Panc1 (cell line): Measurements from ENCODE around the gene DEUP1. TPM values are rescaled to one million over a fixed set of nuclear protein-coding genes. Genes with fewer than 3 reads are reported as not detected.
A peak's percentile ranks its signal among the peaks of the same experiment; 100 is the strongest.

Source experiments
- ATAC-seq: fragments of 200-7000 bp; cut with Tn5 transposase; 2 replicates; pipeline ENCODE4 v1.9.1; 2020; ENCODE audit warnings: mild to moderate bottlenecking, moderate library complexity
- BruUV-seq: library from RNA; stranded (reverse); fragments of 400-500 nt; replicated peaks from 2 replicates; lab custom pipeline; 2021; lab: Mats Ljungman, UMichigan
- CTCF ChIA-PET: fragments of 300-600 bp; sonication (Branson Sonifier 250); formaldehyde crosslinking; loops from one replicate; lab custom pipeline; 2022; ENCODE audit warnings: antibody characterized with exemption; lab: Charles Lee
- POLR2A ChIA-PET: fragments of 300-600 bp; sonication (Branson Sonifier 250); formaldehyde crosslinking; loops from one replicate; lab custom pipeline; 2022; ENCODE audit warnings: antibody characterized with exemption; lab: Charles Lee
- DNase-seq: peaks from one replicate; pipeline ENCODE4 v3.0.0-alpha.2; 2010; ENCODE audit warnings: low read depth, low spot score
- H3K27ac ChIP-seq: 2 replicates; pipeline ENCODE4 v1.5.1; 2011; ENCODE audit warnings: mild to moderate bottlenecking, low read length, inconsistent platforms
- H3K27me3 ChIP-seq: fragments of 200-500 bp; sonication (Bioruptor generic); 2 replicates; pipeline ENCODE4 v1.6.0; 2014; ENCODE audit warnings: low read length, inconsistent platforms; ENCODE audit not compliant: control insufficient read depth, insufficient read depth
- H3K36me3 ChIP-seq: fragments of 200-500 bp; sonication (Bioruptor generic); 2 replicates; pipeline ENCODE4 v1.5.1; 2014; ENCODE audit warnings: inconsistent platforms, mild to moderate bottlenecking, low read length, moderate library complexity; ENCODE audit not compliant: control insufficient read depth, insufficient read depth
- H3K4me1 ChIP-seq: 2 replicates; pipeline ENCODE4 v1.5.1; 2011; ENCODE audit warnings: inconsistent platforms, mild to moderate bottlenecking, low read length, moderate library complexity; ENCODE audit not compliant: control insufficient read depth, insufficient read depth
- H3K4me3 ChIP-seq, 2 experiments: 2 replicates each; pipeline ENCODE4 v1.5.1; 2011 to 2012; ENCODE audit warnings: low read depth in 2 of 2, low read length in 2 of 2, mild to moderate bottlenecking in 2 of 2, inconsistent platforms in 1 of 2, moderate library complexity in 1 of 2
- H3K9me3 ChIP-seq: fragments of 200-500 bp; sonication (Bioruptor generic); 2 replicates; pipeline ENCODE4 v1.5.1; 2014; ENCODE audit warnings: low read depth, mild to moderate bottlenecking, inconsistent platforms, low read length, moderate library complexity; ENCODE audit not compliant: control insufficient read depth, insufficient read depth
- POLR2AphosphoS5 ChIP-seq: IDR thresholded peaks from 2 replicates; pipeline ENCODE4 v1.6.1; 2012; ENCODE audit warnings: mild to moderate bottlenecking, low read depth, low read length, moderate library complexity
- SIN3A ChIP-seq: IDR thresholded peaks from 2 replicates; pipeline ENCODE4 v1.6.1; 2012; ENCODE audit warnings: low read depth, mild to moderate bottlenecking, low read length, moderate library complexity, borderline replicate concordance; ENCODE audit not compliant: insufficient read depth
- TCF7L2 ChIP-seq: IDR thresholded peaks from 2 replicates; pipeline ENCODE4 v1.6.1; 2011; ENCODE audit warnings: mild to moderate bottlenecking, low read depth, low read length, inconsistent platforms
- in situ Hi-C: cut with HindIII; loops from 2 replicates; pipeline ENCODE4 v1.10.0; 2016; ENCODE audit warnings: low sequenced_read_pairs, low pct_unique_long_range_greater_than_20kb
- intact Hi-C: fragments of 100-400 bp; cut with micrococcal nuclease; formaldehyde crosslinking; loops from one replicate; pipeline ENCODE4 v1.10.0; 2022; ENCODE audit not compliant: unreplicated experiment
- total RNA-seq: library from RNA; stranded (reverse); gene quantifications from one replicate; pipeline ENCODE4 v1.2.1, GENCODE V29; 2021; ENCODE audit not compliant: unreplicated experiment
- TF ChIP-seq, protein P1 (sequence below), 2 experiments: IDR thresholded peaks; 2 replicates each; pipeline ENCODE4 v1.6.1; 2011 to 2012; ENCODE audit warnings: low read depth in 2 of 2, control low read depth in 1 of 2, low read length in 1 of 2, mild to moderate bottlenecking in 1 of 2, moderate library complexity in 1 of 2; ENCODE audit not compliant: insufficient read depth in 1 of 2
- TF ChIP-seq, protein P2 (sequence below): fragments of 450-650 bp; IDR thresholded peaks from 2 replicates; pipeline ENCODE4 v1.5.1; 2017; ENCODE audit warnings: mild to moderate bottlenecking

DEUP1 gene
- total RNA-seq, 1 experiment from 2014 or later, result not detected

GRCh38 chr11:93329936-93330445 is 551 bp upstream of the DEUP1 start:
- BruUV-seq, result no TSS peak
- Histone ChIP-seq H3K9me3 (no peaks in the 10 kb centered on the region), H3K27me3 (peaks cover 36% of the 10 kb centered on the region), H3K36me3 (no peaks in the 10 kb centered on the region), H3K27ac (no peak overlapping the region), H3K4me3 (peak overlapping the region; percentile 30 to 48), H3K4me1 (no peaks in the 10 kb centered on the region)
- no peak for DNase-seq
- TF ChIP-seq, protein P1, sequence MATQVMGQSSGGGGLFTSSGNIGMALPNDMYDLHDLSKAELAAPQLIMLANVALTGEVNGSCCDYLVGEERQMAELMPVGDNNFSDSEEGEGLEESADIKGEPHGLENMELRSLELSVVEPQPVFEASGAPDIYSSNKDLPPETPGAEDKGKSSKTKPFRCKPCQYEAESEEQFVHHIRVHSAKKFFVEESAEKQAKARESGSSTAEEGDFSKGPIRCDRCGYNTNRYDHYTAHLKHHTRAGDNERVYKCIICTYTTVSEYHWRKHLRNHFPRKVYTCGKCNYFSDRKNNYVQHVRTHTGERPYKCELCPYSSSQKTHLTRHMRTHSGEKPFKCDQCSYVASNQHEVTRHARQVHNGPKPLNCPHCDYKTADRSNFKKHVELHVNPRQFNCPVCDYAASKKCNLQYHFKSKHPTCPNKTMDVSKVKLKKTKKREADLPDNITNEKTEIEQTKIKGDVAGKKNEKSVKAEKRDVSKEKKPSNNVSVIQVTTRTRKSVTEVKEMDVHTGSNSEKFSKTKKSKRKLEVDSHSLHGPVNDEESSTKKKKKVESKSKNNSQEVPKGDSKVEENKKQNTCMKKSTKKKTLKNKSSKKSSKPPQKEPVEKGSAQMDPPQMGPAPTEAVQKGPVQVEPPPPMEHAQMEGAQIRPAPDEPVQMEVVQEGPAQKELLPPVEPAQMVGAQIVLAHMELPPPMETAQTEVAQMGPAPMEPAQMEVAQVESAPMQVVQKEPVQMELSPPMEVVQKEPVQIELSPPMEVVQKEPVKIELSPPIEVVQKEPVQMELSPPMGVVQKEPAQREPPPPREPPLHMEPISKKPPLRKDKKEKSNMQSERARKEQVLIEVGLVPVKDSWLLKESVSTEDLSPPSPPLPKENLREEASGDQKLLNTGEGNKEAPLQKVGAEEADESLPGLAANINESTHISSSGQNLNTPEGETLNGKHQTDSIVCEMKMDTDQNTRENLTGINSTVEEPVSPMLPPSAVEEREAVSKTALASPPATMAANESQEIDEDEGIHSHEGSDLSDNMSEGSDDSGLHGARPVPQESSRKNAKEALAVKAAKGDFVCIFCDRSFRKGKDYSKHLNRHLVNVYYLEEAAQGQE (IDR thresholded peaks at IDR 0.05; ENCODE audit: insufficient read depth in 1 of 2, low read depth in 2 of 2, low read length in 1 of 2), result no peak
- no peak for TF ChIP-seq SIN3A
- no peak for TF ChIP-seq TCF7L2
- TF ChIP-seq, protein P2, sequence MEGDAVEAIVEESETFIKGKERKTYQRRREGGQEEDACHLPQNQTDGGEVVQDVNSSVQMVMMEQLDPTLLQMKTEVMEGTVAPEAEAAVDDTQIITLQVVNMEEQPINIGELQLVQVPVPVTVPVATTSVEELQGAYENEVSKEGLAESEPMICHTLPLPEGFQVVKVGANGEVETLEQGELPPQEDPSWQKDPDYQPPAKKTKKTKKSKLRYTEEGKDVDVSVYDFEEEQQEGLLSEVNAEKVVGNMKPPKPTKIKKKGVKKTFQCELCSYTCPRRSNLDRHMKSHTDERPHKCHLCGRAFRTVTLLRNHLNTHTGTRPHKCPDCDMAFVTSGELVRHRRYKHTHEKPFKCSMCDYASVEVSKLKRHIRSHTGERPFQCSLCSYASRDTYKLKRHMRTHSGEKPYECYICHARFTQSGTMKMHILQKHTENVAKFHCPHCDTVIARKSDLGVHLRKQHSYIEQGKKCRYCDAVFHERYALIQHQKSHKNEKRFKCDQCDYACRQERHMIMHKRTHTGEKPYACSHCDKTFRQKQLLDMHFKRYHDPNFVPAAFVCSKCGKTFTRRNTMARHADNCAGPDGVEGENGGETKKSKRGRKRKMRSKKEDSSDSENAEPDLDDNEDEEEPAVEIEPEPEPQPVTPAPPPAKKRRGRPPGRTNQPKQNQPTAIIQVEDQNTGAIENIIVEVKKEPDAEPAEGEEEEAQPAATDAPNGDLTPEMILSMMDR, result no peak
- no peak for TF ChIP-seq POLR2AphosphoS5
- intact Hi-C loops (no loop called here), in situ Hi-C loops (no loop called here)
- ChIA-PET POLR2A (no interaction called here), CTCF (no interaction called here)
- ATAC-seq, result peak; percentile 40

DNA sequence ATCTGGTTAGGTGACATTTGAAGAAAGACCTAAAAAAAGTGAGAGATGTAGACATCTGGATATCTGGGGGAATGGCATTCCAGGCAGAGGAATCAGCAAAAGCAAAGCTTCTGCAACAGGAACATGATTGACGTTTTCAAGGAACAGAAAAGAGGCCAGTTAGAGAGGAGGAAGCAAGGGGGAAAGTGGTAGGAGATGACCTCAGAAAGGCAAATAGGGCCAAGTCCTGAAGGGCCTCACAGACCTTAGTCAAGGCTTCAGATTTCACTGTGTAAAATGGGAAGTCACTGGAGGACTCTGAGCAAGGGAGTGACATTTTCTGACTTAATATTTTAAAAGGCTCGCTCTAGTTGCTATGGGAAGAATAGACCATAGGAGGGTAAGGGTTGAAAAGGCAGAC is 9.7 kb downstream of the DEUP1 start:
- no peak for ATAC-seq
- no TSS peak for BruUV-seq
- no peaks in the 10 kb centered on the region for H3K27me3 ChIP-seq
- no peaks in the 10 kb centered on the region for H3K9me3 ChIP-seq
- H3K4me1 ChIP-seq, result no peaks in the 10 kb centered on the region
- no peak for TF ChIP-seq POLR2AphosphoS5
- intact Hi-C loops (no loop called here), in situ Hi-C loops (loop anchor here (5.0 kb wide), 1 partner anchor 63 kb away; no protein-coding TSS in a partner anchor)
- no peak for DNase-seq
- no peak overlapping the region for H3K27ac ChIP-seq
- CTCF ChIA-PET, result no interaction called here
- no peak overlapping the region for H3K4me3 ChIP-seq
- POLR2A ChIA-PET, result no interaction called here
- no peaks in the 10 kb centered on the region for H3K36me3 ChIP-seq

- H3K4me1 ChIP-seq, result no peaks in the 10 kb centered on the region
- CTCF ChIA-PET, result no interaction called here
- H3K36me3 ChIP-seq, result no peaks in the 10 kb centered on the region
- TF ChIP-seq TCF7L2 (no peak), SIN3A (no peak), POLR2AphosphoS5 (no peak)
- TF ChIP-seq, protein P2, result no peak
- TF ChIP-seq, protein P1 (IDR thresholded peaks at IDR 0.05; ENCODE audit: insufficient read depth in 1 of 2, low read depth in 2 of 2, low read length in 1 of 2), result no peak
- POLR2A ChIA-PET, result no interaction called here
- in situ Hi-C loops (loop anchor here (5.0 kb wide), 1 partner anchor 68 kb away; no protein-coding TSS in a partner anchor), intact Hi-C loops (no loop called here)
- DNase-seq (no peak), ATAC-seq (no peak)
- H3K4me3 ChIP-seq, result no peak overlapping the region
- BruUV-seq, result no TSS peak
- H3K9me3 ChIP-seq, result no peaks in the 10 kb centered on the region
- no peak overlapping the region for H3K27ac ChIP-seq
- H3K27me3 ChIP-seq, result no peaks in the 10 kb centered on the region
Measured at GRCh38 chr11:93344855-93345333, 14.4 kb downstream of the DEUP1 start.
